Measurements from ENCODE around the gene CORO2B.
"Not testable (repeated sequence)": the region's sequence is repeated elsewhere in the genome, so short reads cannot be mapped to it uniquely, and the experiment has no call there.

Gene CORO2B

GRCh38 chr15:68676011-68676605, 97.3 kb downstream of the CORO2B start:
- in situ Hi-C loops (cut with MboI; ENCODE audit: low sequenced_read_pairs, unreplicated experiment) = loop anchor here (10.0 kb wide), 1 partner anchor 121 kb away; no protein-coding TSS in a partner anchor
- DNase-seq (ENCODE audit: low spot score) = no peak
- no peak for TF ChIP-seq CTCF (IDR thresholded peaks at IDR 0.05; ENCODE audit: borderline replicate concordance, control extremely low read depth, extremely low read depth, insufficient read depth, missing control alignments)

GRCh38 chr15:68676926-68677325, 98.1 kb downstream of the CORO2B start:
- no peak for TF ChIP-seq CTCF (IDR thresholded peaks at IDR 0.05; ENCODE audit: borderline replicate concordance, control extremely low read depth, extremely low read depth, insufficient read depth, missing control alignments)
- no peak for DNase-seq (ENCODE audit: low spot score)
- in situ Hi-C loops (cut with MboI; ENCODE audit: low sequenced_read_pairs, unreplicated experiment) = loop anchor here (10.0 kb wide), 1 partner anchor 122 kb away; no protein-coding TSS in a partner anchor

- in situ Hi-C loops (cut with MboI; ENCODE audit: low sequenced_read_pairs, unreplicated experiment) = loop anchor here (10.0 kb wide), 1 partner anchor 123 kb away; no protein-coding TSS in a partner anchor
- DNase-seq (ENCODE audit: low spot score) = no peak
- no peak for TF ChIP-seq CTCF (IDR thresholded peaks at IDR 0.05; ENCODE audit: borderline replicate concordance, control extremely low read depth, extremely low read depth, insufficient read depth, missing control alignments)
Measured at GRCh38 chr15:68677996-68678395, 99.2 kb downstream of the CORO2B start.

- in situ Hi-C loops (cut with MboI; ENCODE audit: low sequenced_read_pairs, unreplicated experiment) = loop anchor here (10.0 kb wide), 1 partner anchor 124 kb away; no protein-coding TSS in a partner anchor
- no peak for TF ChIP-seq CTCF (IDR thresholded peaks at IDR 0.05; ENCODE audit: borderline replicate concordance, control extremely low read depth, extremely low read depth, insufficient read depth, missing control alignments)
- no peak for DNase-seq (ENCODE audit: low spot score)
Measured at GRCh38 chr15:68678746-68679145, 100.0 kb downstream of the CORO2B start.

GRCh38 chr15:68679161-68679560, 100.4 kb downstream of the CORO2B start:
- in situ Hi-C loops (cut with MboI; ENCODE audit: low sequenced_read_pairs, unreplicated experiment) = loop anchor here (10.0 kb wide), 1 partner anchor 124 kb away; no protein-coding TSS in a partner anchor
- no peak for DNase-seq (ENCODE audit: low spot score)
- TF ChIP-seq CTCF (IDR thresholded peaks at IDR 0.05; ENCODE audit: borderline replicate concordance, control extremely low read depth, extremely low read depth, insufficient read depth, missing control alignments) = no peak

- no peak for TF ChIP-seq CTCF (IDR thresholded peaks at IDR 0.05; ENCODE audit: borderline replicate concordance, control extremely low read depth, extremely low read depth, insufficient read depth, missing control alignments)
- no peak for DNase-seq (ENCODE audit: low spot score)
Measured at GRCh38 chr15:68679961-68680371, 101.2 kb downstream of the CORO2B start.

GRCh38 chr15:68680756-68681155, 102.0 kb downstream of the CORO2B start:
- in situ Hi-C loops (cut with MboI; ENCODE audit: low sequenced_read_pairs, unreplicated experiment); DNase-seq (ENCODE audit: low spot score): not testable (repeated sequence)

More at GRCh38 chr15:68679961-68680371, 101.2 kb downstream of the CORO2B start:
- in situ Hi-C loops (cut with MboI; ENCODE audit: low sequenced_read_pairs, unreplicated experiment) = loop anchor here (10.0 kb wide), 1 partner anchor 125 kb away; no protein-coding TSS in a partner anchor
